NCI-H460 (cell line): Measurements from ENCODE around the gene LRFN2. TPM values are rescaled to one million over a fixed set of nuclear protein-coding genes. Genes with fewer than 3 reads are reported as not detected.

ENCODE experiments used
- DNase-seq: peaks from one replicate; pipeline ENCODE4 v3.0.0-alpha.2; 2016; ENCODE audit warnings: low read depth; ENCODE audit errors: extremely low read depth
- total RNA-seq: library from RNA; depleted of rRNA; stranded (reverse); fragments of >200 nt; shearing (Covaris generic); gene quantifications from 2 replicates; pipeline ENCODE4 v1.2.3, GENCODE V29; 2014

The LRFN2 gene
- total RNA-seq, 1 experiment from 2014 or later = not detected

DNA sequence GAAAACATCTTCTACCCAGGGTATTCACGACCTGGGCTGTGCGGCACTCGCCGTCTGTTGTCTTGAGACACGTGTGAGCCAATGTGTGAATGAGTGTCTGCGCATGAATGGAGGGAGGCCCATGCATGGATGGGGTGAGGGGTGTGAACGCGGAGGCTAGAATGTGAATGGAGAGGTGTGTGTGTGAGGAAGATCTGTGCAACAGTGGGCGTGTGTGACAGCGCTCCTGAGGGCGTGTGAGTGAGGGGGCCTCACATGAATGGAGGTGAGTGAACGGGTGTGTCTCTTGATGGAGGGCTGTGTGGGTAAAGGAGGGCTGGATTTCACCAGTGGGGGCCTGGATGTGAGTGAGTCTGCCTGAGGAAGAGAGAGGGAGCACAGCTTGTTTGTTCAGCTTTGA, 146.0 kb downstream of the LRFN2 start:
- DNase-seq = no peak

GRCh38 chr6:40440053-40440452, 147.1 kb downstream of the LRFN2 start:
- no peak for DNase-seq

DNA sequence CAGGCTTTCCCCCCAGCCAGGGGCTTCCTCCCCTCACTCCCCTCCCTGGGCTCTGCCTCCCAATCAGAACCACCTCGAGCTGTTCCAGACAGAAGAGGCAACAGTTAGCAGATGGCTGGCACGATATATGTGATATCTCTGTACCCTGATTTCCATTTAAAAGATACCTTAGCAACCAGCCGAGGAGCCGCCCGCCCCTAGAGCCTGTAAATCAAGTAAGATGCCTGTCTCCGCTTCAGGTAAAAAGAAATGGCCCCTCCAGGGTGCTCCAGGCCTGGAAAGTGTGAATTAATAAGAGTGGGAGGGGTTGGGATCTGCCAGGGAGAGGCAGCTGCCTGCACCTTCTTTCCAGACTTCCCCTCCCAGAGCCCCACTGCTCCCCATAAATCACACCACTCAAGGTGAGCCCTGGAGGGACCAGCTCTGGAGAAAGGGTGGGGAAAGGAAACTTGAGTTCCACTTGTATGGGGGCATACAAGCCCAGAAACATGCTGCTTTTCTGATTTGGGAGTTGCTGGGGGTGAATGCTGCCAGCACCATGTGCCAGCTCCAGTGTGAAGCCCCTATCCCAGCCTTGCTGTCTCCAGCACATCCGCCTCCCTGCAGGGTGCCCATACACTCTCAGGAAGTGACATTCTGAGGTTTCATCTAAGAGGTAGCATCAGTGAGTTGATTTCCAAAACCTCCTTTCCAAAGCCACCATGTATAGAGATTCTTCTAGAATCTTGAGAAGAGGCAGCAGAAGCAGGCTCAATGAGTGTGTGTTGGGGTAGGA, 148.0 kb downstream of the LRFN2 start:
- DNase-seq = no peak

DNA sequence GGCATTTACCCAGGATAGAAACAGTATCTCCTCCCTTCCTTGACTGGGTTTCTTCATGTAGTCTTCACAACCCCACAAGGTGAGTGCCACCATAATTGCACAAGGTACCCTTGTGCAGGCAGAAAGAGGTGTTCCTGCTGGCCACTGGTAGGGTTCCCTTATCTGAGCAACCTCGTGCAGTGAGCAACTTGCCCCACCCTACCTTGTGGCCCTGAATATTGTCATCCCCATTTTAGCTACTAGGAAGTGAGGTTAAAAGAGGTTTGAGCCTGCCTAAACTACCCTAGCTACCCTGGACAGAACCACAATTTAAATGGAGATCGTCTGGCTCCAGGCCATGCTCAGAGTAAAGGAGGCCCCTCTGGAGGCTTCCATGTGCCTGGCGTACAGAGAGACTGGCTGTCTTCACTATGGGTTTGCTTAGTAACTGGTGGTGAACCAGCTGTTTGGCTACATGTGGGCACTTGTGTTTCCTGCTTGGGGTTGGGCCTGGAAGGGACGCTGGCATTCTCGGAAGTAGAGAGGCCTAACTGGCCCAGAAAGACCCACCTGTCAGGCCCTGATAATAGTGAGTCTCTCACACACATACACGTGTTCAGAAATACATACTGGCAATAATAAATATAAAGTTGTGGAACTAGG, 148.8 kb downstream of the LRFN2 start:
- no peak for DNase-seq

DNA sequence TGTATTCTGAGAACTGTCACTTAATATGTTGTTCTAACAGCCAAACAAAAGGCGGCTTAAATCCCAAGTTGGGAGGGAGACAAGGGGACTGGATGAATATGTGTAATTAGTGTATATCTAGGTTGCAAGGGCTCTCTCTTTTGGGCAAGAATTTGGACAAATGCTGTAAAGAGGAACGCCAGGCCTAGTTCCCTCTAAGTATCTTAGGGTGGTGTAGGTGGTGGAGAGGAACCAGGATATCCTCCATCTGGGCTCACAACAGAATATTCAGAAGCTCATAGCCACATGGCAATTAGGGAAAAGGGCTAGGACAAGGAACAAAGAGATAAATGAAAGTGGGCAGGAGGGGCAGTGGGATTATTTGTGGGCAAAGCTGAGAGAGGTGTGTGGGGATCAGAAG, 149.5 kb downstream of the LRFN2 start:
- no peak for DNase-seq

- DNase-seq = no peak
Measured at GRCh38 chr6:40436685-40437604, 150.2 kb downstream of the LRFN2 start.

DNA sequence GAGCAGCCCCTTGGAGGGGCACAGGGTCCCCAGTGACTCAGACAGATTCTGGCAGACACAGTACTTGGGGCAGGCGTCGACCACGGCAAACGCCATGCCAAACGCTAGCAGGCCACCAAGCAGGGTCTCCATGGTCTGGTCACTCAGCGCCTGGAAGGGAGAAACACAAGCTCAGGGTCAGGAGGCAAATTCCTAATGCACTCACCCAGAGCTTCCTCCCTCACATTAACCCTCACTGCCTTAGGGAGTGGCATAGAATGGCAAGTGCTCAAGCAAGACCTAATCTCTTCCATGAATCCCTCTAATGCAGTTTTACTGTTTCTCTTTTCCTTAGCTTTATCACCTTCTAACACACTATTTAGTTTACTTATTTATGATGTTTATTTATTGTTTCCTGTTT, 154.2 kb downstream of the LRFN2 start:
- DNase-seq = no peak

- no peak for DNase-seq
Measured at GRCh38 chr6:40431706-40432105, 155.5 kb downstream of the LRFN2 start.

DNA sequence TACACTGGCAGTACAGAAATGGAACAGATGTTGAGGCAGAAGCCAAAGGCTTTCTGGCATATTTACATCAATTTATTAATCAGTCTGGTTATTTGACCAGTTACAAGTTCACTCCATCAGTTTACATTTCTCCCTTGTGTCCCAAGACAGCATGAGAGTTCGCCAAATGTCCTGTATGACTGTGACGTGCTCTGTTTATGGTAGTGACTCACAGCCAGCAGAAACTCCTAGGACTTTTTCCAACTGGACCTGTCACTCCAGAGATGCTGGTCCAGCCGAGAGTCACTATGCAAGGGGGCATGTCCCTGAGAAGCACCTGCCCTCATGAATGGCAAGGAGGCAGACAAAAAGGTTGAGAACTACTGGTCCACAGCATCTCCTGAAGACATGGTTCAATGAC, 160.0 kb downstream of the LRFN2 start:
- no peak for DNase-seq

GRCh38 chr6:40426346-40427066, 160.7 kb downstream of the LRFN2 start:
- DNase-seq = no peak

DNA sequence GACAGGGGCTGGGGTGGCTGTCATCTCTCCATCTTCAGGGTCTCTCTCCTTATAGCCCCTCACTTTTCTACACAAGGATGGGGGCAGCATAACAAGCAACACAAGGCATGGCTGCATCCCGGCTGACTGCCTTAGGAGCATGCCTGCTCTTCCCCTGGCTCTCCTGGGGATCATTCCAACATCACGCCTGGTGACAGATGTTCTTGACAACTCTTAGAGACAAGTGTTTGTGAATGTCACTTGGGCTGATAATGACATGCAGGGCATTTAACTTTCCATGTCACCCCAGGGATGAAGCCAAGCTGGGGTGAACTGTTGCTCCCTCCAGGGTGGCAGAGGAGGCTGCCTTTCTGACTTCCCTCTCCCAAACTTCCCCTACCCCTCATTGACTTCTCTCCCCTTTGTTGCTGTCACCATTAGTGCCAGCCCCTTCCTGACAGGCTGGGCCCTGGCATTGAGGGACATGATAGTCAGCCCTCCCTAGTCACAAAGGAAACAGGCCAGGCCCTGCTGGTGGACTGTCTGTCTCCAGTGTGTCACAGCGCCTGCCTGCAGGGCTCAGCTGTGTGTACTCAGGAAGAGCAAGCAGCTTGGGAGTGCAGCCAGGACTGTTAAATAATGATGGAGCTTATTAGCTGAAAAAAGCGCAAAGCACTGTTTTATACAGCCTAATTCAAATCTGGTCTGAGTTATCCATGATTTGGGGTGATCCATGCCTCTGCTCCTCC, 161.8 kb downstream of the LRFN2 start:
- no peak for DNase-seq

DNA sequence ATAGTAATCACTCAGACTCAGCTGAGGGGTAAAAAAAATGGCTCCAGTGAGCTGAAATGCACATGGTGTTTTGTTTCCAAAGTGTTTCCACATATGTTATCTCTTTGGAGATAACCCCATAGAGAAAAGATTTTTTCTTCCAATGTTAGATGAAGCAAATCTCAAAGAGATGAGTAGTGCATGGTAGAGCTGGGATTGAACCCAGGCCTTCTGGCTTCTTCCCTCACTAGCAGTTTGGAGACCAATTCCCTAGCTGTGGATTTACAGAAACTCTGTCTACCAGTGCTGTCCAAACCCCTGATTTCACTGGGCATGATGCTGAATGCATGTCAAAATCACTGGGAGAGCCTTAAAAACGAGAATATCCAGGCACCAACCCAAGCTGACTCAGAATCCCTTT, 165.1 kb downstream of the LRFN2 start:
- no peak for DNase-seq

- DNase-seq = no peak
Measured at GRCh38 chr6:40419946-40420728, 167.0 kb downstream of the LRFN2 start.

- no peak for DNase-seq
Measured at GRCh38 chr6:40419377-40419776, 167.8 kb downstream of the LRFN2 start.

DNA sequence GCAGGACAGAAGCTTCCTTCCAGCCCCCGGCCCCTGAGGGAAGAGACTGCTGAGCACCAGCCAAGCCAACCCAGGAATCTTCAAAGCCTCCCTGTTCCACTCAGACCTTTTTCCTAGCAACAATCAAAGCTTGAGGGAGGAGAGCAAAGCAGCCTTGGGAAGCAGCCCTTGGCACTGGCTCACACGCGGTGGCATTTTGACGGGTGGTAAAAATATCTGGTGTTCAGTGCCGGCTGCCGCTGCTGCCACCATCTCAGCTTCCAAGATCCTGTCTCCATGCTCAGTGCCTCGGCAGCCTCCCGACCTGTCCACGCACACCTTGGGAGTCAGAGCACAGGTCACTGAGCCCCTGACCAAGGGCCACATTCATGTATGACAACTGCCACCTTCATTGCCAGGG, 170.1 kb downstream of the LRFN2 start:
- no peak for DNase-seq

GRCh38 chr6:40414617-40415016, 172.5 kb downstream of the LRFN2 start:
- DNase-seq = no peak

- no peak for DNase-seq
Measured at GRCh38 chr6:40413239-40413638, 173.9 kb downstream of the LRFN2 start.

DNA sequence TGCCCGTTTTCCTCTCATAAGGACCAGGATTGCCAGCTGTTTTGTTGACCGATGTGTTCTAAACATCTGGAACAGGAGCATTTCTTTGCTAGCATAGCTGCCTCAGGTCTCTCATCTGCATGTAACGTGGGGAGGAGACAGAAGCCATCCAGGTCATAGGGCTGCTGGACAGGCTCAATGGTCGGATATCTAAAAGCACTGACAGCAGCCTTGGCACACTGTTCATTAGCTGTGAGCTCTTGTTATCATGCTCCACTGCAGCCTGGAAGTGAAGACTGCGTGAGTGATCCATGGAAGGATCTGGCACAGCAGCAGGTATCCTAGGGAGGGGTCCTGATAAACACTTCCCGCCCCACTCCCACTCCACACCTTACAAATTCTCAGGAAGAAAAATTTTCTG, 175.3 kb downstream of the LRFN2 start:
- DNase-seq = no peak

- no peak for DNase-seq
Measured at GRCh38 chr6:40410821-40411220, 176.3 kb downstream of the LRFN2 start.
